HG02870 (cell line): ENCODE results near the gene SLC30A5.
"Not testable (repeated sequence)": the region's sequence is repeated elsewhere in the genome, so short reads cannot be mapped to it uniquely, and the experiment has no call there.

Experiments
- ATAC-seq: cut with Tn5 transposase; IDR thresholded peaks from one replicate; pipeline ENCODE4 v1.9.1; 2021; ENCODE audit warnings: mild to moderate bottlenecking, moderate library complexity; ENCODE audit not compliant: unreplicated experiment

The SLC30A5 gene

DNA sequence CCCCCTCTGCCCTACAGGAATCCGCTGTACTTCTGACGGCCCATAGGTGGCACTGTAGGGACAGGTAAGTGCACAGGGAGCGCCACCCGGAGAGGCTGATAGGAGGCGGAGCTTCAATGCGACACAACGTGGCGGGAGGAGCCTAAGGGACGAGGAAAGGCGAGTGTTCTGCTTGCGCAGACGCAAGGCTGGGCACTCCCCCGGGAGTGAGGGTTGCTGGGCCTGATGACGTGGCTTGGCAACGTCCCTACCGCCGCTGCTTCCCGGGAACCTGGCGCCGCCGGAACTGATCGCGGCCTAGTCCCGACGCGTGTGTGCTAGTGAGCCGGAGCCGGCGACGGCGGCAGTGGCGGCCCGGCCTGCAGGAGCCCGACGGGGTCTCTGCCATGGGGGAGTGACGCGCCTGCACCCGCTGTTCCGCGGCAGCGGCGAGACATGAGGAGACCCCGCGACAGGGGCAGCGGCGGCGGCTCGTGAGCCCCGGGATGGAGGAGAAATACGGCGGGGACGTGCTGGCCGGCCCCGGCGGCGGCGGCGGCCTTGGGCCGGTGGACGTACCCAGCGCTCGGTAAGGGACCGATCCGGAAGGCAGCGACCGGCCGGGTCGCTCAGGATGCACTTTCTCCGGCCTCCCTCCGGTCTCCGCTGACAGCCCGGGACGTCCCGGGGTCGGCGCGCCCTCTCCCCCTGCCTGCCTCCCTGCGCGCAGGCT is at the start of gene SLC30A5:
SLC30A5 (plus strand) TSS at position 244 of the 712 bp plus-strand sequence; CDS start at position 486, 242 bp downstream.
- ATAC-seq: peak; percentile 99

DNA sequence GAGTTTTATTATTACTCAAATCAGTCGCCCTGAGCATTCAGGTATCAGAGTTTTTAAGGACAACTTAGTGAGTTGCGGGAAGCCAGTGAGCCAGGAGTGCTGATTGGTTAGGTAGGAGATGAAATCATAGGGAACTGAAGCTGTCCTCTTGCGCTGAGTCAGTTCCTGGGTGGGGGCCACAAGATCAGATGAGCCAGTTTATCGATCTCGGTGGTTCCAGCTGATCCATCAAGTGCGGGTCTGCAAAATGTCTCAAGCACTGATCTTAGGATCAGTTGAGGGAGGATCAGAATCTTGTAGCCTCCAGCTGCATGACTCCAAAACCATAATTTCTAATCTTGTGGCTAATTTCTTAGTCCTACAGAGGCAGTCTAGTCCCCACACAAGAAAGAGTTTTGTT is 48.6 kb upstream of the SLC30A5 start:
- not testable (repeated sequence) for ATAC-seq

DNA sequence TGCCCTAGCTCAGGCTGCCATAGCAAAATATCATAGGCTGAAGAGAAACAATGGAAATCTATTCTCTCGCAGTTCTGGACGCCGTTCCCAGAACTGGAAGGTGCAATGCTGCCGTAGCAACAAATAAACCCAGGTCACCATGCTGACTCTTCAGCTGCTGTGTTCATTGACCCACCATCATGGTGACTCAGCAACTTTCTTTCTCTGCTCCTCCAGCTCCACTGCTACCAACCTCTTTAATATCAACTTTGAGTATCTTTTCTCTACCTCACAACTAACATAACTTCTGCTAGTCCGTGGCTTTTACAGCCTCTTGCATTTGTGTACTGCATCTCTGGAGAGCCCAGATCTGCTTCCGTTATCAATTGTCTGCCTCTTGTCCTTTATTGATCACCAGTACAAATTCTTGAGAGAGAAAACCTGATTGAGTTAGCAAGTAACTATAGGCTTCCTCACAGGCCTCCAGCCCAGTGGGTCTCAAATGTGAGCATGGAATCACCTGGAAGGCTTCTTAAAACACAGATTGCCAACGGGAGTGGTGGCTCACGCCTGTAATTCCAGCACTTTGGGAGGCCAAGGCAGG is 47.3 kb upstream of the SLC30A5 start:
- no peak for ATAC-seq

DNA sequence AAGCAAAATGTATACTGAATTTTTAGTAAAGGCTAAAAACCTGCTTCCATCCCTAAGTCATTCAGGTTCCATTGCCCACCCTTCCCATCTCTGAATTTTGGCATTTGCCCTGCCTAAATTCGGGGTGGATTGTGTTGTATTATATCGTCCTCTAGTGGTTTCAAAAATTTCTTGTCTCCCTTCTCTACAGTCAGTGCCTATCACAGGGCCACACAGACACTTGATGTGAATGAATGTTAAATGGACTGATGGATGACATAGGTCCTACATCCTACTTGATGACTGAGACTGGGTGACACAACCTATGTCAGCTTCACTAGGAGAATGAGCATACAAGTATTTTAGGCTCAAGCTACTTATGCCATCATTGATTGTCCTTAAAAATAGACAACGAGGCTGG is 45.6 kb upstream of the SLC30A5 start:
- ATAC-seq: no peak

DNA sequence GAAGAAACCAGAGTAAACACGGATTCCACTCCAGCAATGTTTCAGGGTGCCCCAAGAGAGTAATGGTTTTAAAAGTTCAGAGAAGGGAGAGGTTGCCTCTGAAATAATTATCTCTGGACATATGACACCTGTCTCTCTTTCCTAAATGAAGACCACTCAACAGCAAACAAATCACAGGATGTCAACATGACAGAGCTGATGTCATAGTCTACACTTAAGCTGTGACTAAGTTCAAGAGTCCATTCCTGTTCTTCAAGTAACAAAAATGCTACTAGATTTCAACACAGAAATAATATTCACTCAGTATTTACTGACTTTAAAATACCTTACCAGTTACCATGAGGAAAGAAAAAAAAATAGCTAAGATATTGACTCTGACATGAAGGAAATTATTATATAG is 44.7 kb upstream of the SLC30A5 start:
- ATAC-seq: no peak

DNA sequence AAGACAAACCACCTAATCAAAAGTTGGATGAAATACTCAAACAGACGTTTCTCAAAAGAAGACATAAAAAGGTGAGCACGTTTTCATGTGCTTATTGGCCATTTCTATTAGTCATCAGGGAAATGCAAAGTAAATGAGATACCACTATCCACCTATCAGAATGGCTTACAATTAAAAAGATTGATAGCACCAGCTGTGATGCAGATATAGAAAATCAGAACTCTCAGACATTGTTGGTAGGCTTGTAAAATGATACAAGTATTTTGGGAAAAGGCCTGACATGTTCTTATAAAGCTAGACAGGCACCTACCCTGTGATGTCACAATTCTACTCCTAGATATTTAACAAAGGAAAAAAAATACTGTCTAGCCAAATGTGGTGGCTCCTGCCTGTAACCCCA is 44.0 kb upstream of the SLC30A5 start:
- ATAC-seq: no peak

DNA sequence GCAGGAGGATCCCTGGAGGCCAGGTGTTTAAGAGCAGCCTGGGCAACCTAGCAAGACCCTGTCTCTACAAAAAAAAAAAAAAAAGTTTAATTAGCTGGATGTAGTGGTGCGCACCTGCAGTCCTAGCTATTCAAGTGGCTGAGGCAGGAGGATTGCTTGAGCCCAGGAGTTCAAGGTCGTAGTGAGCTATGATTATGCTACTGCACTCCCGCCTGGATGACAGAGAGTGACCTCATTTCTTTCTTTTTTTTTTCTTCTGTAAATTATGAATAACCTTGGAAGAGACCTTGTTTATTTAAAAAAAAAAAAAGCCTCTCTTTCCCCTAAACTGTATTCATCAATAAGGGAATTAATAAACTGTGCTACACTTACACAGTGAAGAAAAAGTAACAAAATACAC is 43.6 kb upstream of the SLC30A5 start:
- no peak for ATAC-seq

DNA sequence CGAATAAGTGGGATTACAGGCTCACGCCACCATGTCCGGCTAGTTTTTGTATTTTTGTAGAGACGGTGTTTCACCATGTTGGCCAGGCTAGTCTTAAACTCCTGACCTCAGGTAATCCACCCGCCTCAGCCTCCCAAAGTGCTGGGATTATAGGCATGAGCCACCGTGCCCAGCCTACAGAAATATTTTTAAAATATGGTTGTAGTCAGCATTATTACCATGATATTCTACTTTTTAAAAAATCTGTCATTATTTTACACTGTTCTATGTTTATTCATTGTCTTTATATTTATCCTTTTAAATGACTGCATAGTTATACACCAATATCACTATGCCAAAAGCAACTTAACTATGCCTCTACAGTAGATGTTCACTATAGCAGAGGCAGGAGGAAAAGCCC is 41.6 kb upstream of the SLC30A5 start:
- ATAC-seq: no peak

DNA sequence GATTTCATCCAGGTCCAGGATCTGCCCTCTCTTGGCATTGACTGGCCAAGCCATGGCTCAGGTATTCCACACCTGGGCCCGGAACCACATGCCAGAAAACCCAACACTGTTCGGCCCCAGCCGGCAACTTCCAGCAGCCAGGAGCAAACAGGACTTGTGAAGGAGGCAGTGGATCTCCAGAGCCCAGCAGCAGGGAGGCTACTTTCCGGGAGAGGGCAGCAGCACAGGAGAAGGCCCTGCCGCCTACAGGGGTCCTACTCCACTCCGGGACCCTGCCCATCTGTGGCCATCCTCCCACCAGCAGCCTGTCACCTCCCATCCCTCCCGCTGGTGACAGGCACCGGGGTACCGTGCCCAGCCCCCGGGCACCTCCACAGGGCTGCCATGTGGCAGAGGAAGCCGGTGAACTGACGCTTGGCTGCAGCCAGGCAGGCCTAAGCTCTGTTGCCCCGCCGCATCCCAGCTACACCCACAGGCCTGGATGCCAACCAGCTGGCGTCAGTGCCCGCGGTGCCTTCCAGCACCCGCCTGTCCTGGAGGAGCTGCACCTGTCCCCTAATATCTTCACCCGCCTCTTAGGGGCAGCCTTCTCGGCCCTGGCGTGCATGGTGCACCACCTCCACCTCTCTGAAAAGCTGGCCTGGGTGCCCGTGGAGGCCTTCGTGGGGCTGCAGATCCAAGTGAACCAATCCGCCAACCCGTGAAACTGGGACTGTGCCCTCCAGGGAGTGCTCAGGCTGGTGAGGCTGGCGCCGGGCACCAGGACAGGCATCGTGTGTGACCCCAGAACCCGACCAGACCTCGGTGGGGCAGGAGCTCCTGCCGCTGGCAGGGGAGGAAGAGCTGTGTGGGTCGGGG is 18.9 kb upstream of the SLC30A5 start:
- no peak for ATAC-seq

DNA sequence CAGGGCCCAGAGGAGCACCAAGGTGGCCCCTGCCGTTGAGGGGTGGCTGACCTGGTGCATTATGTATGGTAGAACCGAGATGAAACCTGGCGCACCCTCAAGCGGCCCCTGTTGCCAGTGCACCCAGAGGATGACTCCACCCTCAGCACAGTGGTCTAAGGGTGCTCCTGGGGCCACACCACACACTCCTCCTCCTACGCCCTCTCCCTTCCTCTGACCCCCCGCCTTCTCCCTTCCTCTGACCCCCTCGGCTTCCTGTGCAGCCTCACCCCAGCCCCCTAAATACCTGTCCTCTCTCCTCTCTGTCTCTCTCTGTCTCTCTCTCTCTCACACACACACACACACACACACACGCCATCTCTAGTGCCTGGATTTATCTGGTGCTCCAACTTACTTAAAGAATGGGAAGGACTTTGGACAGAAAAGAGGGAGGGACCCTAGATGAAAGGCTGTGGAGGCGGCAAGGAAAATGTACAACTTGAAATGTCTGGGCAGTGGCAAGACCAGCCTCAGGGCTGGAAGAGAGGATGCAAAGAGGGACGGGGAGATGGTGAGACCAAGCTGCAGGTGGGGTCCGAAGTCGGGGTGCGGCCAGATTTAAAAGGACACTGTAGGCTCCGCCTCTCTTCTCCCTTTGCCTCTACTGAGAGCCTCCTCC is 18.2 kb upstream of the SLC30A5 start:
- ATAC-seq: no peak

DNA sequence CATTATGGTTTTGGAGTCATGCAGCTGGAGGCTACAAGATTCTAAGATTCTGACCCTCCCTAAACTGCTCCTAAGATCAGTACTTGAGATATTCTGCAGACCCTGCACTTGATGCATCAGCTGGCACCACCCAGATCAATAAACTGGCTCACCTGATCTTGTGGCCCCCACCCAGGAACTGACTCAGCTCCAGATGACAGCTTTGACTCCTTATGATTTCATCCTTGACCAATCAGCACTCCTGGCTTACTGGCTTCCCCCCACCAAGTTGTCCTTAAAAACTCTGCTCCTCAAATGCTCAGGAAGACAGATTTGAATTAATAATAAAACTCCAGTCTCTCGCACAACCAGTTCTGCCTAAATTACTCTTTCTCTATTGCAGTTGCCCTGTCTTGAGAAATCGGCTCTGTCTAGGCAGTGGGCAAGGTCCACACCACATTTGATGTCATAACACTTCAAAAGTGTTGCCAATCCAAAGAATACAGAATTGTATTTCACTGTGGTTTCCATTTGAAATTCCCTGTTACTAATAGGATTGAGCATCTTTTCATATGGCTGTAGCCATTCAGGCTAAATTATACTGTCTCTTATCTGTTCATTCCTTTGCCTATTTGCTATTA is 14.8 kb upstream of the SLC30A5 start:
- no peak for ATAC-seq

DNA sequence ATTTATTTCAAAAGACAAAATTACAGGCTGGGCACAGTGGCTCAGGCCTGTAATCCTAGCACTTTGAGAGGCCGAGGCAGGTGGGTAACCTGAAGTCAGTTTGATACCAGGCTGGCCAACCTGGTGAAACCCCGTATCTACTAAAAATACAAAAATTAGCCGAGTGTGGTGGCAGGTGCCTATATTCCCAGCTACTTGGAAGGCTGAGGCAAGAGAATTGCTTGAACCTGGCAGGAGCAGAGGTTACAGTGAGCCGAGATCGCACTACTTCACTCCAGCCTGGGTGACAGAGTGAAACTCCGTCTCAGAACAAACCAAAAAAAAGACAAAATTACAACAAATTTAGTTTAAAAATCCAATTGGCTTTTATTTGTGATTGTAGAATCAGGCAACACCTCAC is 14.3 kb upstream of the SLC30A5 start:
- no peak for ATAC-seq

DNA sequence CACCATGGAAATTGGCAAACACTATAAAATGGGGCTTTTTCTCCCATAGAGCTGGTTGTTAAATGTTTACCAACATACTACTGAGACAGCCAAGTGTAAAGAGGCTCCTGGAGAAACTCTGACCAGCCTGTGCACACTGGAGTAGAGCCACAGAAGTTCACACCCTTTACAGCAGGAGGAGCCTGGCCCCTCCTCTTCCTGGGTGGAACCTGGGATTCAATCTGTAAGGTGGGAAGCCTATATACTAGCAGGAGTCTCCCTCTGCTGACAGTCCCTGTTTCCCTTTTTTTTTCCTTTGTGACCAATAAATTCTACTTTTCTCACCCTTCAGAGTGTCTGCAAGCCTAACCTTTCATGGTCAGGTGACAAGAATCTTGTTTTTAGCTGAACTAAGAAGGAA is 10.4 kb upstream of the SLC30A5 start:
- no peak for ATAC-seq

DNA sequence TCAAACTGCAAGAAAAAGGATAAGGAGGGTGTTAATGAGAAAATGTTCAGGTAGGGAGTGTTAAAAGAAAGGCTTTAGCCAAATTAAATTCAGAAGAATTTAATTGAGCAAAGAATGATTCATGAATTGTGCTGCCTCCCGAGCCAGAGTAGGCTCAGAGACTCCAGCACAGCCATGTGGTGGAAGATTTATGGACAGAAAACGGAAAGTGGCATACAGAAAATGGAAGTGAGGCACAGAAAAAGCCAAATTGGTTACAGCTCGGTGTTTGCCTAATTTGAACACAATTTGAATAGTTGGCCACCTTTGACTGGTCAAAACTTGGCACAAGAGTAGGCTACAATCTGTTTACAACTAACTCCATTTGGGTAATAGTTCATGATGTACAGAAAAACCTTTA is 9.6 kb upstream of the SLC30A5 start:
- ATAC-seq: no peak

DNA sequence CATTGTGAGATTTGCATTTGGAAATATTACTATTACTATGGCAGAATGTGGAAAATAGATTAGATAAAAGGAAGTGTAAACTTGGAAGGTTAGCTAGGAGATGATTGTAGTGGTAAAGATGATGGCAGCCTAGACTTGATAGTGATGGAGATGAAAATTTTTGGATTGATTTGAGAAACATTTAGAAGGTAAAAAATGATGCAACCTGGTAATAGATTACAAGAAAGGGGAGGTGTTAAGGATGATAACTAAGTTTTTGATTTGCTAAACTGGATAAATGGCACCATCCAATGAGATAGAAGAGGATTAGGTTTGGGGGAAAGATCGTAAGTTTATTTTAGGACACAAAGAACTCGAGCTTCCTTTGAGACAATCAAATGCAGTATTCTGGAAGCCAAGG is 8.9 kb upstream of the SLC30A5 start:
- no peak for ATAC-seq

DNA sequence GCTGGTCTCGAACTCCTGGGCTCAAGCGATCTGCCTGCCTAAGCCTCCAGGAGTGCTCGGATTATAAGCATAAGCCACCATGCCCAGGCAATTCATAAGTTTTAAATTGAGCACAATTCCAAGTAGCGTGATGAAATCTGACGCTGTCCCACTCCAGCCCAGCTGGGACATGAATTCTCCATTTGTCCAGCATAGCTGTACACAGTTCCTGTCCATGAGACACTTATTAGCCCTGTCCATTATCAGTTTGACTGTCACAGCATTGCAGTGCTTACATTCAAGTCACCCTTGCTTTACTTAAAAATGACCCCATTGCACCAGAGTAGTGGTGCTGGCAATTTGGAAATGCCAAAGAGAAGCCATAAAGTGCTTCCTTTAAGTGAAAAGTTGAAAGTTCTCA is 7.6 kb upstream of the SLC30A5 start:
- no peak for ATAC-seq

DNA sequence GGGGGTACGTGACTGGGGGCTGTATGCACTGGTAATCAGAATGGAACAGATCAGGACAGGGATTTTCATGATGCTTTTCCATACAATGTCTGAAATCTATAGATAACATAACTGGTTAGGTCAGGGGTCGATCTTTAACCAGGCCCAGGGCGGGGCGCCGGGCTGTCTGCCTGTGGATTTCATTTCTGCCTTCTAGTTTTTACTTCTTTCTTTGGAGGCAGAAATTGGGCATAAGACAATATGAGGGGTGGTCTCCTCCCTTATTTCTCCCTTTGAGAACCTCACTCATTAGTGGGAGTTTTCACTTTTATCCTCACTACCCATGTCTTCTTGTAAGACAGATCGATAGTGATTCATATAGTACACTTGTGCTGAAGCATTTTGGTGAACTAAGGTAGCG is 5.8 kb upstream of the SLC30A5 start:
- not testable (repeated sequence) for ATAC-seq

DNA sequence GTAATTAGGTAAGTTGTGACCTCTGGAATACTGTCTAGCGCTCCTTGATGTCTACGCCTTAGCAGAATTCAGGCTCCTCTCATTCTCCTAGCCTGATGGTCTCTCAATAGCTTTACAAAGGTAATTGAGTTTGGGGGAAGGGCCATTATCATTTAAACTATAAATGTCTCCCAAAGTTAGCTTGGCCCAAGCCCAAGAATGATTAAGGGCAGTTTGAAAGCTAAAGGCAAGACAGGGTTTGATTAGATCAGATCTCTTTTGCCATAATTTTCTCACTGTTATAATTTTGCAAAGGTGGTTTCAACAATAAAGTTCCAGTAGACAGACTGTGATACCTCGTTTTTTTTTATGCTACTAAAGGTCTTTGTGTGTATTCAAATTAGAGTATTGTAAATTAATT is 3.7 kb upstream of the SLC30A5 start:
- no peak for ATAC-seq

DNA sequence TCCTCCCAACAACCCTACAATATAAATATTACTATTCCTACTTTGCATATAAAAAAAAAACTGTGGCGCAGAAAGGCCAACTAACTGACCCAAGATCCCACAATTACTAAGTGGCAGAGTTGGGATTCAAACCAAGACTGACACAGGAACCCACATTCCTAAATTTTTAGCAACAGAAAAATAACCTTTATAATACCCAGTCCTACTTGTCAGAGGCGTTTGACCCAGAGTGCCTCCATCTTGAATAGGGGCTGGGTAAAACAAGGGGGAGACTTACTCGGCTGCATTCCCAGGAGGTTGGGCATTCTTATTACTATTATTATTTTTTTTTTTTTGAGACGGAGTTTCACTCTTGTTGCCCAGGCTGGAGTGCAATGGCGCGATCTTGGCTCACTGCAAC is 2.0 kb upstream of the SLC30A5 start:
- ATAC-seq: no peak

DNA sequence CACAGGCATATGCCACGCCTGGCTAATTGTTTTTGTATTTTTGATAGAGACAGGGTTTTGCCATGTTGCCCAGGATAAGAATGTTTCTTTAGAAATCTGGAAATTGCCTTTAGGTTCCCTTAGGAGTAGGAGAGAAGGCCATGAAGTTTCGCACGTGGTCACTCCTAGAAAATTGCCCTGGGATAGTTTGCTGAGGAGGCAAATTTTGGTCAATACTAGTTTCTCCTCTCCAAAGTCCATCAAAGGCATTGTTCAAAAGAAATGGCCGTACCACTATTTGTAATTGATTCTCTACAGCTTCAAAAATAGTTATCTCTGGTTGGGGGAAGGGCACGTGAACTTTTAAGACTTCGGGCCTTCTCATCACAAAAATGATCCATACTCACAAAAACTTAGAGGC is 845 bp upstream of the SLC30A5 start:
- no peak for ATAC-seq

DNA sequence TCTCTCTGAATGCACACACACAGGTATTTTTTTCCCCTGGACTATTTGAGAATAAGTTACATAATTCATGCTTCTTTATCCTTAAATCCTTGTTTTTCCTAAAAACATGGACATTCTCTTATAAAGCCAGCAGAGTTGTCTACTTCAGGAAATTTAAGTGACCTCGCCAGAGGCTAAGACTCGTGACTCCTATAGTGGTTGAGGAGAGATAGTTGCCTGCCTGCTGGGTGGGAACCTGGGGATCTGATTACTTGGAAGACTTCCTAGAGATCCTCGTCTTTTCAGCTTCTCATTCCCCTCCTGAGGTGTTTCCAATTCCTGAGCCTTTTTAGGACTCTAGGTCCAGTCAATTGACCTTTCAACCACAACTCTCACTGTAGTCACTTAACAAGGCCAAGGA is 5.5 kb downstream of the SLC30A5 start:
- ATAC-seq: no peak
